Measurements from ENCODE around the gene SMIM32. TPM values are rescaled to one million over a fixed set of nuclear protein-coding genes. Genes with fewer than 3 reads are reported as not detected.

Gene SMIM32
- total and polyA plus RNA-seq, 2 experiments from 2014 or later, result 1.9 to 3.9 TPM

GRCh38 chr5:136225796-136226195, 32.8 kb upstream of the SMIM32 start:
- no peaks in the 10 kb centered on the region for H3K36me3 ChIP-seq (replicated peaks; ENCODE audit: insufficient read depth, low read depth)
- no peaks in the 10 kb centered on the region for H3K9me3 ChIP-seq (ENCODE audit: low read depth)
- no peak for DNase-seq (ENCODE audit: low spot score)
- H3K27ac ChIP-seq, result no peak overlapping the region
- no peaks in the 10 kb centered on the region for H3K79me2 ChIP-seq
- peaks cover 7% of the 10 kb centered on the region for H3K27me3 ChIP-seq
- H3K4me2 ChIP-seq, result no peak overlapping the region
- no peak overlapping the region for H3K4me3 ChIP-seq
- WGBS (ENCODE audit: low lambda C conversion rate, missing lambda C conversion rate), result 71% methylated on average over 2 of the region's 2 CpGs
- no peak overlapping the region for H2AFZ ChIP-seq
- TF ChIP-seq EZH2phosphoT487 (IDR thresholded peaks at IDR 0.05; ENCODE audit: low read depth, severe bottlenecking, unreplicated experiment) (no peak), CTCF (IDR thresholded peaks at IDR 0.05; ENCODE audit: poor library complexity) (no peak), EZH2 (IDR thresholded peaks at IDR 0.05; ENCODE audit: borderline replicate concordance) (no peak)
- no peaks in the 10 kb centered on the region for H3K4me1 ChIP-seq (ENCODE audit: insufficient read depth)
- no peaks in the 10 kb centered on the region for H3K9me2 ChIP-seq (replicated peaks; ENCODE audit: insufficient read depth)
- H4K20me1 ChIP-seq (ENCODE audit: insufficient read depth, poor library complexity, severe bottlenecking), result no peaks in the 10 kb centered on the region

GRCh38 chr5:136222580-136223235, 29.7 kb upstream of the SMIM32 start:
- H3K79me2 ChIP-seq, result no peaks in the 10 kb centered on the region
- TF ChIP-seq CTCF (IDR thresholded peaks at IDR 0.05; ENCODE audit: poor library complexity), result no peak
- DNase-seq (ENCODE audit: low spot score), result no peak
- H3K4me2 ChIP-seq, result no peak overlapping the region
- H2AFZ ChIP-seq, result no peak overlapping the region
- no peak overlapping the region for H3K27ac ChIP-seq
- H4K20me1 ChIP-seq (ENCODE audit: insufficient read depth, poor library complexity, severe bottlenecking), result no peaks in the 10 kb centered on the region
- H3K9me3 ChIP-seq (ENCODE audit: low read depth), result no peaks in the 10 kb centered on the region
- no peaks in the 10 kb centered on the region for H3K27me3 ChIP-seq
- no peak overlapping the region for H3K4me3 ChIP-seq
- 86% methylated on average over 4 of the region's 4 CpGs for WGBS (ENCODE audit: low lambda C conversion rate, missing lambda C conversion rate)
- H3K4me1 ChIP-seq (ENCODE audit: insufficient read depth), result no peaks in the 10 kb centered on the region
- H3K9me2 ChIP-seq (replicated peaks; ENCODE audit: insufficient read depth), result no peaks in the 10 kb centered on the region
- H3K36me3 ChIP-seq (replicated peaks; ENCODE audit: insufficient read depth, low read depth), result no peaks in the 10 kb centered on the region

- no peak overlapping the region for H3K27ac ChIP-seq
- H3K27me3 ChIP-seq, result no peaks in the 10 kb centered on the region
- H2AFZ ChIP-seq, result no peak overlapping the region
- no peaks in the 10 kb centered on the region for H3K9me3 ChIP-seq (ENCODE audit: low read depth)
- H3K4me1 ChIP-seq (ENCODE audit: insufficient read depth), result no peaks in the 10 kb centered on the region
- H3K79me2 ChIP-seq, result no peaks in the 10 kb centered on the region
- no peak overlapping the region for H3K4me3 ChIP-seq
- TF ChIP-seq EZH2phosphoT487 (IDR thresholded peaks at IDR 0.05; ENCODE audit: low read depth, severe bottlenecking, unreplicated experiment) (no peak), EZH2 (IDR thresholded peaks at IDR 0.05; ENCODE audit: borderline replicate concordance) (no peak), CTCF (IDR thresholded peaks at IDR 0.05; ENCODE audit: poor library complexity) (no peak)
- H3K36me3 ChIP-seq (replicated peaks; ENCODE audit: insufficient read depth, low read depth), result no peaks in the 10 kb centered on the region
- WGBS (ENCODE audit: low lambda C conversion rate, missing lambda C conversion rate), result 100% methylated on average over 4 of the region's 4 CpGs
- no peak overlapping the region for H3K4me2 ChIP-seq
- no peak for DNase-seq (ENCODE audit: low spot score)
- no peaks in the 10 kb centered on the region for H3K9me2 ChIP-seq (replicated peaks; ENCODE audit: insufficient read depth)
- H4K20me1 ChIP-seq (ENCODE audit: insufficient read depth, poor library complexity, severe bottlenecking), result no peaks in the 10 kb centered on the region
Observed at GRCh38 chr5:136221340-136221739, 28.4 kb upstream of the SMIM32 start.

GRCh38 chr5:136216230-136216629, 23.3 kb upstream of the SMIM32 start:
- H3K27me3 ChIP-seq, result no peaks in the 10 kb centered on the region
- H3K4me3 ChIP-seq, result no peak overlapping the region
- H3K9me2 ChIP-seq (replicated peaks; ENCODE audit: insufficient read depth), result no peaks in the 10 kb centered on the region

More at GRCh38 chr5:136216230-136216629, 23.3 kb upstream of the SMIM32 start:
- no peak overlapping the region for H3K27ac ChIP-seq
- H2AFZ ChIP-seq, result no peak overlapping the region
- no peak for DNase-seq (ENCODE audit: low spot score)
- H3K9me3 ChIP-seq (ENCODE audit: low read depth), result no peaks in the 10 kb centered on the region
- H3K4me1 ChIP-seq (ENCODE audit: insufficient read depth), result no peaks in the 10 kb centered on the region
- no peak overlapping the region for H3K4me2 ChIP-seq
- no peaks in the 10 kb centered on the region for H4K20me1 ChIP-seq (ENCODE audit: insufficient read depth, poor library complexity, severe bottlenecking)
- H3K79me2 ChIP-seq, result no peaks in the 10 kb centered on the region
- TF ChIP-seq EZH2 (IDR thresholded peaks at IDR 0.05; ENCODE audit: borderline replicate concordance) (no peak), CTCF (IDR thresholded peaks at IDR 0.05; ENCODE audit: poor library complexity) (no peak), EZH2phosphoT487 (IDR thresholded peaks at IDR 0.05; ENCODE audit: low read depth, severe bottlenecking, unreplicated experiment) (no peak)
- no peaks in the 10 kb centered on the region for H3K36me3 ChIP-seq (replicated peaks; ENCODE audit: insufficient read depth, low read depth)
- WGBS (ENCODE audit: low lambda C conversion rate, missing lambda C conversion rate), result 93% methylated on average over 8 of the region's 8 CpGs
